MCF 10A (cell line): Measurements from ENCODE around the gene FAM9A. TPM values are rescaled to one million over a fixed set of nuclear protein-coding genes. Genes with fewer than 3 reads are reported as not detected.

Experiments
- Bru-seq: library from RNA; stranded (reverse); fragments of 400-500 nt; gene quantifications from one replicate; lab custom pipeline; 2021; lab: Mats Ljungman, UMichigan
- BruChase-seq, 2 experiments: library from RNA; stranded (reverse); fragments of 400-500 nt; gene quantifications; one replicate each; lab custom pipeline; 2021; lab: Mats Ljungman, UMichigan
- BruUV-seq: library from RNA; stranded (reverse); fragments of 400-500 nt; replicated peaks from 2 replicates; lab custom pipeline; 2021; lab: Mats Ljungman, UMichigan
- CTCF ChIA-PET: fragments of 300-600 bp; sonication (Branson Sonifier 250); formaldehyde crosslinking; extraction: SDS; loops from one replicate; lab custom pipeline; 2021; ENCODE audit warnings: antibody characterized with exemption, inconsistent platforms; lab: Yijun Ruan, JAX
- POLR2A ChIA-PET: fragments of 300-600, 350-650 bp; sonication (Branson Sonifier 250); formaldehyde crosslinking; extraction: SDS; loops from one replicate; lab custom pipeline; 2020; ENCODE audit warnings: antibody characterized with exemption, inconsistent platforms; lab: Yijun Ruan, JAX
- DNase-seq: peaks from one replicate; pipeline ENCODE4 v3.0.0-alpha.2; 2018; ENCODE audit not compliant: unreplicated experiment
- H3K27ac Mint-ChIP-seq: one replicate; pipeline ENCODE4 v1.8.0; 2022; ENCODE audit warnings: mild to moderate bottlenecking, low read depth, mixed read lengths; ENCODE audit not compliant: unreplicated experiment
- H3K27me3 Mint-ChIP-seq: one replicate; pipeline ENCODE4 v1.8.0; 2022; ENCODE audit warnings: mixed read lengths; ENCODE audit not compliant: insufficient read depth, unreplicated experiment
- H3K36me3 Mint-ChIP-seq: one replicate; pipeline ENCODE4 v1.8.0; 2022; ENCODE audit warnings: mild to moderate bottlenecking, moderate library complexity, mixed read lengths; ENCODE audit not compliant: insufficient read depth, unreplicated experiment
- H3K4me1 Mint-ChIP-seq: one replicate; pipeline ENCODE4 v1.8.0; 2022; ENCODE audit warnings: mixed read lengths; ENCODE audit not compliant: insufficient read depth, unreplicated experiment
- H3K4me3 Mint-ChIP-seq: one replicate; pipeline ENCODE4 v1.8.0; 2022; ENCODE audit warnings: mild to moderate bottlenecking, moderate library complexity, mixed read lengths; ENCODE audit not compliant: unreplicated experiment
- H3K9me3 Mint-ChIP-seq: one replicate; pipeline ENCODE4 v1.8.0; 2022; ENCODE audit warnings: mixed read lengths; ENCODE audit not compliant: unreplicated experiment
- intact Hi-C: fragments of 100-400 bp; cut with micrococcal nuclease; formaldehyde crosslinking; loops from 2 replicates; pipeline ENCODE4 v1.14.1; 2022
- long read RNA-seq: library from polyadenylated mRNA; stranded (forward); transcript quantifications from one replicate; pipeline ENCODE4 v2.0.0, GENCODE V29; 2022
- total RNA-seq: library from RNA; stranded (reverse); gene quantifications from 2 replicates; pipeline ENCODE4 v1.2.3, GENCODE V29; 2022
- TF ChIP-seq, protein P1 (sequence below): fragments of 200-600 bp; IDR thresholded peaks from one replicate; pipeline ENCODE4 v1.8.0; 2022; ENCODE audit warnings: antibody characterized with exemption, mild to moderate bottlenecking; ENCODE audit not compliant: unreplicated experiment

FAM9A gene
- total RNA-seq, result not detected in 2 replicates
- Bru-seq, nascent RNA, result not detected
- BruChase-seq, experiment 1, labeled RNA remaining after a 6-hour chase, result not detected
- BruChase-seq, experiment 2, labeled RNA remaining after a 2-hour chase, result not detected
- long read RNA-seq, result 0 reads

DNA sequence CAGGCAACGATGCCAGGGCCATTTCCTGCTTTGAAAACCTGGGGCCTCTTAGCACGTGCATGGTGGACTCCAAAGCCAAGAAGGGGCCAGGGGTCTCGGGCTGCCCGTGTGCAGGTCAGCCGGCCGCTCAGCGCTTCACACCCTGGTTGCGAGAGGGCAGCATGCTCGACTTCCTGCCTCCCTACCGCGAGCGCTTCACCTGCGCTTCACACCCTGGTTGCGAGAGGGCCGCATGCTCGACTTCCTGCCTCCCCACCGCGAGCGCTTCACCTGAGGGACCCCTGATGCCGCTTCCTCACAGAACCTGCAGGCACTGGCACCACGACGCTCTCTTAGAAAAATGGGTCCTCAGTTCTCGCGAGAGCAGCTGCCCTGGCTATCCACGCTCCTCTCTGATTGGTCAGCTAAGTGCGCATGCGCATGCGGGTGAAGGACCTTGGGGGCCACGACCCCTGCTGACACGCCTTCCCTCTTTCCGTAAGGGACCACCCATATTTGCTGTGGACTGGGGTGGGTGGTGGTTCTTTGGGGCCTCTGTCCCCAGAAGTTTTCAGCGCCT is at the start of gene FAM9A:
Gene FAM9A (minus strand): TSS at position 343 of the 559 bp plus-strand sequence. CDS start 1,212 bp downstream, outside the sequence.
- Mint-ChIP-seq H3K4me1 (no peaks in the 10 kb centered on the region), H3K27ac (no peak within 1 kb of the TSS), H3K9me3 (no peaks in the 10 kb centered on the region), H3K27me3 (peaks cover 5% of the 10 kb centered on the region), H3K4me3 (no peak within 1 kb of the TSS), H3K36me3 (no peaks in the 10 kb centered on the region)
- DNase-seq, result no peak
- ChIA-PET CTCF (no interaction called here), POLR2A (no interaction called here)
- TF ChIP-seq, protein P1, sequence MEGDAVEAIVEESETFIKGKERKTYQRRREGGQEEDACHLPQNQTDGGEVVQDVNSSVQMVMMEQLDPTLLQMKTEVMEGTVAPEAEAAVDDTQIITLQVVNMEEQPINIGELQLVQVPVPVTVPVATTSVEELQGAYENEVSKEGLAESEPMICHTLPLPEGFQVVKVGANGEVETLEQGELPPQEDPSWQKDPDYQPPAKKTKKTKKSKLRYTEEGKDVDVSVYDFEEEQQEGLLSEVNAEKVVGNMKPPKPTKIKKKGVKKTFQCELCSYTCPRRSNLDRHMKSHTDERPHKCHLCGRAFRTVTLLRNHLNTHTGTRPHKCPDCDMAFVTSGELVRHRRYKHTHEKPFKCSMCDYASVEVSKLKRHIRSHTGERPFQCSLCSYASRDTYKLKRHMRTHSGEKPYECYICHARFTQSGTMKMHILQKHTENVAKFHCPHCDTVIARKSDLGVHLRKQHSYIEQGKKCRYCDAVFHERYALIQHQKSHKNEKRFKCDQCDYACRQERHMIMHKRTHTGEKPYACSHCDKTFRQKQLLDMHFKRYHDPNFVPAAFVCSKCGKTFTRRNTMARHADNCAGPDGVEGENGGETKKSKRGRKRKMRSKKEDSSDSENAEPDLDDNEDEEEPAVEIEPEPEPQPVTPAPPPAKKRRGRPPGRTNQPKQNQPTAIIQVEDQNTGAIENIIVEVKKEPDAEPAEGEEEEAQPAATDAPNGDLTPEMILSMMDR, result no peak
- BruUV-seq, result no TSS peak
- intact Hi-C loops, result no loop called here

DNA sequence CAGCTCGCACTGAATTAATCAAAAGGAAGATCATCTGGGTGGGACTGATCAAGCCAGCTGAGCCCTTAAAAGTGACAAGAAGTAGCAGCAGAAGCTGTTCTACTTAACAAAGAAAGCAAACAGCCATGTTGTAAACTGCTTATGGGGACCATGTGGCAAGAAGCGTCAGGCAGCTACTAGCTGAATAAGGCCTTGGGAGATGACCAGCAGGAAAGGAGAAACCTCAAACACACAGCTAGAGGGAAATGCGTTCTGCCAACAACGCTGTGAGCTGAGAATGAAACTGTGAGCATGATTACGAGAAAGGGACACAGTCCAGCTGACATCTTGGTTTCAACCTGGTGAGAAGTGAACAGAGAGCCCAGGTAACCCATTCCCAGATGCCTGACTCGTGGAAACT is 49.3 kb upstream of the FAM9A start:
- POLR2A ChIA-PET, result no interaction called here
- intact Hi-C loops, result no loop called here
- TF ChIP-seq, protein P1, result no peak
- Mint-ChIP-seq H3K36me3 (no peaks in the 10 kb centered on the region), H3K27me3 (no peaks in the 10 kb centered on the region), H3K27ac (no peak overlapping the region), H3K9me3 (peaks cover 17% of the 10 kb centered on the region), H3K4me3 (no peak overlapping the region), H3K4me1 (peaks cover 10% of the 10 kb centered on the region)
- CTCF ChIA-PET, result interaction anchor here (0.6 to 1.5 kb wide), 2 partner anchors 110 to 859 kb away, joined by 3 read pairs; no protein-coding TSS in a partner anchor
- DNase-seq, result no peak
- BruUV-seq, result no TSS peak

DNA sequence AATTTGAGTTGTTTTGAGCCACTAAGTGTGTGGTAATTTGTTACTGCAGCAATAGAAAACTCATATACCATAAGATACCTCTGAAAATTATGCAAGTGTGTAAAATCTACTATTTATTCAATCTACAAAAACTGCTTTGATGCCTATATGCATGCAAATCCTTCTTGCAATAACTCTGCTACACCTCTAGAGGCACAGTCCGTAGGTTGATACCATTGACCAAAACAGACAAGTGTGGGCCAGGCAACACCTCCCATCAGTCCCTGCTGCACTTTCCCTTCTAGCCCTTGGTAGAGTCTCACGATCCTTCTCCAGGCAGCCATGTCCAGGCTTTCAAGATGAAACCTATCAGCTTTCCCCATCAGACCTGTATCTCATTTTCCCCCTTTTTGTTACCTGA is 48.8 kb upstream of the FAM9A start:
- no peaks in the 10 kb centered on the region for H3K36me3 Mint-ChIP-seq
- H3K9me3 Mint-ChIP-seq, result peaks cover 17% of the 10 kb centered on the region
- BruUV-seq, result no TSS peak
- ChIA-PET CTCF (interaction anchor here (0.6 to 1.5 kb wide), 2 partner anchors 110 to 860 kb away, joined by 3 read pairs; no protein-coding TSS in a partner anchor), POLR2A (no interaction called here)
- no peaks in the 10 kb centered on the region for H3K27me3 Mint-ChIP-seq
- intact Hi-C loops, result no loop called here
- no peak for DNase-seq
- TF ChIP-seq, protein P1, result peak; percentile 9
- peaks cover 10% of the 10 kb centered on the region for H3K4me1 Mint-ChIP-seq
- no peak overlapping the region for H3K4me3 Mint-ChIP-seq
- H3K27ac Mint-ChIP-seq, result no peak overlapping the region

- no peaks in the 10 kb centered on the region for H3K27me3 Mint-ChIP-seq
- intact Hi-C loops, result no loop called here
- peak; percentile 15 for DNase-seq
- H3K27ac Mint-ChIP-seq, result no peak overlapping the region
- TF ChIP-seq, protein P1, result no peak
- peaks cover 17% of the 10 kb centered on the region for H3K9me3 Mint-ChIP-seq
- H3K4me1 Mint-ChIP-seq, result peaks cover 10% of the 10 kb centered on the region
- no peaks in the 10 kb centered on the region for H3K36me3 Mint-ChIP-seq
- no peak overlapping the region for H3K4me3 Mint-ChIP-seq
- CTCF ChIA-PET, result interaction anchor here (1.5 kb wide), 1 partner anchor 860 kb away, joined by 3 read pairs; no protein-coding TSS in a partner anchor
- no TSS peak for BruUV-seq
- POLR2A ChIA-PET, result no interaction called here
Observed at GRCh38 chrX:8849458-8849857, 48.3 kb upstream of the FAM9A start.
